ENCODE data around the gene PLCB2.

PLCB2 gene

GRCh38 chr15:40334941-40335795 is 27.4 kb upstream of the PLCB2 start:
- H3K4me1 ChIP-seq (ENCODE audit: control insufficient read depth, insufficient read depth, low read length), result peaks cover 4% of the 10 kb centered on the region; the same call in 1 of the 2 replicates
- no peak overlapping the region for H3K4me3 ChIP-seq (ENCODE audit: low read depth, low read length)
- no peaks in the 10 kb centered on the region for H3K9me3 ChIP-seq (ENCODE audit: control insufficient read depth, insufficient read depth, low read depth, low read length)
- no peak for TF ChIP-seq ZNF391 (tag by site-specific recombination; IDR thresholded peaks at IDR 0.05; ENCODE audit: borderline replicate concordance, low read depth)
- TF ChIP-seq ZIC2 (tag by site-specific recombination; IDR thresholded peaks at IDR 0.05), result peak; percentile 71
- TF ChIP-seq ZNF184 (tag by site-specific recombination; IDR thresholded peaks at IDR 0.05), result no peak
- CTCF ChIA-PET, result interaction anchor here (1.1 to 4.8 kb wide), 6 partner anchors 9 to 60 kb away, joined by 3 to 35 read pairs (median 7); partner anchors contain the start of gene PLCB2
- POLR2A ChIA-PET, result interaction anchor here (1.1 to 1.6 kb wide), 3 partner anchors 10 to 12 kb away, joined by 3 to 5 read pairs (median 4); partner anchors contain the start of gene INAFM2
- H3K27ac ChIP-seq (ENCODE audit: extremely low read depth, low read depth, low read length), result no peak overlapping the region
- H3K36me3 ChIP-seq (ENCODE audit: control insufficient read depth in 2 of 2, insufficient read depth in 1 of 2, low read length in 2 of 2), result no peaks in the 10 kb centered on the region

- Histone ChIP-seq H3K4me3 (ENCODE audit: low read depth, low read length) (no peak overlapping the region), H3K4me1 (ENCODE audit: control insufficient read depth, insufficient read depth, low read length) (no peaks in the 10 kb centered on the region; the same call in 1 of the 2 replicates), H3K27ac (ENCODE audit: extremely low read depth, low read depth, low read length) (peak overlapping the region; percentile 19; the same call in 1 of the 2 replicates), H3K9me3 (ENCODE audit: control insufficient read depth, insufficient read depth, low read depth, low read length) (no peaks in the 10 kb centered on the region), H3K36me3 (ENCODE audit: control insufficient read depth in 2 of 2, insufficient read depth in 1 of 2, low read length in 2 of 2) (no peaks in the 10 kb centered on the region)
- POLR2A ChIA-PET, result interaction anchor here (1.1 to 1.6 kb wide), 3 partner anchors 9 to 11 kb away, joined by 3 to 5 read pairs (median 4); partner anchors contain the start of gene INAFM2
- TF ChIP-seq ZNF274 (IDR thresholded peaks at IDR 0.05; ENCODE audit: low read length) (no peak), ZNF274 (tag by site-specific recombination; IDR thresholded peaks at IDR 0.05; ENCODE audit: borderline replicate concordance) (no peak), ZNF174 (tag by site-specific recombination; IDR thresholded peaks at IDR 0.05) (no peak), BCL11B (tag by site-specific recombination; IDR thresholded peaks at IDR 0.05; ENCODE audit: low read depth) (no peak), ZNF169 (tag by site-specific recombination; IDR thresholded peaks at IDR 0.05) (no peak), OSR2 (tag by site-specific recombination; IDR thresholded peaks at IDR 0.05) (no peak), ZNF776 (tag by site-specific recombination; IDR thresholded peaks at IDR 0.05; ENCODE audit: borderline replicate concordance) (no peak), ZNF558 (tag by site-specific recombination; IDR thresholded peaks at IDR 0.05) (no peak), SETDB1 (IDR thresholded peaks at IDR 0.05; ENCODE audit: insufficient read length, low read length) (no peak), SCRT2 (tag by site-specific recombination; IDR thresholded peaks at IDR 0.05) (no peak), ZNF175 (tag by site-specific recombination; IDR thresholded peaks at IDR 0.05) (no peak), ZNF155 (tag by site-specific recombination; IDR thresholded peaks at IDR 0.05) (no peak), ZNF837 (tag by site-specific recombination; IDR thresholded peaks at IDR 0.05) (no peak), ZNF354C (tag by site-specific recombination; IDR thresholded peaks at IDR 0.05; ENCODE audit: borderline replicate concordance, low read depth) (no peak), ZNF704 (tag by site-specific recombination; IDR thresholded peaks at IDR 0.05) (no peak), ZNF692 (tag by site-specific recombination; IDR thresholded peaks at IDR 0.05) (no peak), RBAK (tag by site-specific recombination; IDR thresholded peaks at IDR 0.05) (no peak), ZNF580 (tag by site-specific recombination; IDR thresholded peaks at IDR 0.05) (no peak)
- CTCF ChIA-PET, result interaction anchor here (1.3 to 2.2 kb wide), 4 partner anchors 10 to 20 kb away, joined by 4 to 7 read pairs (median 6); no protein-coding TSS in a partner anchor
Observed at GRCh38 chr15:40334541-40334940, 26.8 kb upstream of the PLCB2 start.
